GM21381 (cell line): ENCODE data around the gene ASCC3.

Source experiments
- ATAC-seq: cut with Tn5 transposase; IDR thresholded peaks from one replicate; pipeline ENCODE4 v1.9.1; 2021; ENCODE audit warnings: mild to moderate bottlenecking, moderate library complexity; ENCODE audit not compliant: unreplicated experiment

ASCC3 gene

GRCh38 chr6:100599088-100599770, 281.9 kb downstream of the ASCC3 start:
- ATAC-seq = no peak

GRCh38 chr6:100595456-100595855, 285.7 kb downstream of the ASCC3 start:
- ATAC-seq = no peak

- ATAC-seq = no peak
Observed at GRCh38 chr6:100593522-100593921, 287.6 kb downstream of the ASCC3 start.

- ATAC-seq = no peak
Observed at GRCh38 chr6:100592929-100593328, 288.2 kb downstream of the ASCC3 start.

GRCh38 chr6:100577425-100577824, 303.7 kb downstream of the ASCC3 start:
- no peak for ATAC-seq

GRCh38 chr6:100575921-100576320, 305.2 kb downstream of the ASCC3 start:
- ATAC-seq = no peak

GRCh38 chr6:100574836-100575235, 306.3 kb downstream of the ASCC3 start:
- ATAC-seq = no peak

- no peak for ATAC-seq
Observed at GRCh38 chr6:100573166-100573565, 308.0 kb downstream of the ASCC3 start.

- no peak for ATAC-seq
Observed at GRCh38 chr6:100568255-100568654, 312.9 kb downstream of the ASCC3 start.

- ATAC-seq = no peak
Observed at GRCh38 chr6:100566563-100566962, 314.6 kb downstream of the ASCC3 start.

- no peak for ATAC-seq
Observed at GRCh38 chr6:100565439-100566104, 315.6 kb downstream of the ASCC3 start.

- ATAC-seq = no peak
Observed at GRCh38 chr6:100559859-100560258, 321.3 kb downstream of the ASCC3 start.

- no peak for ATAC-seq
Observed at GRCh38 chr6:100554228-100554627, 326.9 kb downstream of the ASCC3 start.

GRCh38 chr6:100553243-100553642, 327.9 kb downstream of the ASCC3 start:
- ATAC-seq = no peak

GRCh38 chr6:100549406-100550167, 331.5 kb downstream of the ASCC3 start:
- ATAC-seq = no peak

- no peak for ATAC-seq
Observed at GRCh38 chr6:100538086-100538485, 343.0 kb downstream of the ASCC3 start.

- ATAC-seq = no peak
Observed at GRCh38 chr6:100518588-100518987, 362.5 kb downstream of the ASCC3 start.

GRCh38 chr6:100517633-100518032, 363.5 kb downstream of the ASCC3 start:
- no peak for ATAC-seq

GRCh38 chr6:100517106-100517505, 364.0 kb downstream of the ASCC3 start:
- ATAC-seq = no peak

- no peak for ATAC-seq
Observed at GRCh38 chr6:100514660-100515059, 366.5 kb downstream of the ASCC3 start.

GRCh38 chr6:100512203-100512862, 368.8 kb downstream of the ASCC3 start:
- no peak for ATAC-seq
